Measurements from ENCODE around the gene DCAKD. TPM values are rescaled to one million over a fixed set of nuclear protein-coding genes. Genes with fewer than 3 reads are reported as not detected.

DCAKD gene
- total RNA-seq, 1 donor, result 52.2 TPM

DNA sequence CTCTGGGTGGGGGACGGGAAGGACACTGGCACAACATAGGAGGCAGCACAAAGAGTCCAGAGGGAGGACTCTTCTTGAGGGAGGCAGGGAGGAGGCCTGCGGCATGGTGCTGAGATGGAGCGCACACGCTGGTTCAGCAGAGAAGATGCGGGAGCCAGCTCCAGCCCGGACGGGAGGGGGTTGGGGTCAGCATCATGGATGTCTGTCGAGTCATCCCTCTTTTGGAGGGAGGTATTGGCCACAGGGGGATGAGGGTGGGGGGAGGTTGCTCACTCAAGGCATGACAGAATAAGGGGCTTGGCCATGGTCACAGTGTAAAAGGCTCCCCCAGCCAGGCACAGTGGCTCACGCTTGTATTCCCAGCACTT, 19.3 kb downstream of the DCAKD start:
- DNase-seq (ENCODE audit: low read depth), result no peak
- TF ChIP-seq, protein P1, sequence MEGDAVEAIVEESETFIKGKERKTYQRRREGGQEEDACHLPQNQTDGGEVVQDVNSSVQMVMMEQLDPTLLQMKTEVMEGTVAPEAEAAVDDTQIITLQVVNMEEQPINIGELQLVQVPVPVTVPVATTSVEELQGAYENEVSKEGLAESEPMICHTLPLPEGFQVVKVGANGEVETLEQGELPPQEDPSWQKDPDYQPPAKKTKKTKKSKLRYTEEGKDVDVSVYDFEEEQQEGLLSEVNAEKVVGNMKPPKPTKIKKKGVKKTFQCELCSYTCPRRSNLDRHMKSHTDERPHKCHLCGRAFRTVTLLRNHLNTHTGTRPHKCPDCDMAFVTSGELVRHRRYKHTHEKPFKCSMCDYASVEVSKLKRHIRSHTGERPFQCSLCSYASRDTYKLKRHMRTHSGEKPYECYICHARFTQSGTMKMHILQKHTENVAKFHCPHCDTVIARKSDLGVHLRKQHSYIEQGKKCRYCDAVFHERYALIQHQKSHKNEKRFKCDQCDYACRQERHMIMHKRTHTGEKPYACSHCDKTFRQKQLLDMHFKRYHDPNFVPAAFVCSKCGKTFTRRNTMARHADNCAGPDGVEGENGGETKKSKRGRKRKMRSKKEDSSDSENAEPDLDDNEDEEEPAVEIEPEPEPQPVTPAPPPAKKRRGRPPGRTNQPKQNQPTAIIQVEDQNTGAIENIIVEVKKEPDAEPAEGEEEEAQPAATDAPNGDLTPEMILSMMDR (IDR thresholded peaks at IDR 0.05; ENCODE audit: insufficient read depth, low read depth, low read length), result no peak
- no peak overlapping the region for H3K4me3 ChIP-seq (ENCODE audit: low read depth, low read length)

DNA sequence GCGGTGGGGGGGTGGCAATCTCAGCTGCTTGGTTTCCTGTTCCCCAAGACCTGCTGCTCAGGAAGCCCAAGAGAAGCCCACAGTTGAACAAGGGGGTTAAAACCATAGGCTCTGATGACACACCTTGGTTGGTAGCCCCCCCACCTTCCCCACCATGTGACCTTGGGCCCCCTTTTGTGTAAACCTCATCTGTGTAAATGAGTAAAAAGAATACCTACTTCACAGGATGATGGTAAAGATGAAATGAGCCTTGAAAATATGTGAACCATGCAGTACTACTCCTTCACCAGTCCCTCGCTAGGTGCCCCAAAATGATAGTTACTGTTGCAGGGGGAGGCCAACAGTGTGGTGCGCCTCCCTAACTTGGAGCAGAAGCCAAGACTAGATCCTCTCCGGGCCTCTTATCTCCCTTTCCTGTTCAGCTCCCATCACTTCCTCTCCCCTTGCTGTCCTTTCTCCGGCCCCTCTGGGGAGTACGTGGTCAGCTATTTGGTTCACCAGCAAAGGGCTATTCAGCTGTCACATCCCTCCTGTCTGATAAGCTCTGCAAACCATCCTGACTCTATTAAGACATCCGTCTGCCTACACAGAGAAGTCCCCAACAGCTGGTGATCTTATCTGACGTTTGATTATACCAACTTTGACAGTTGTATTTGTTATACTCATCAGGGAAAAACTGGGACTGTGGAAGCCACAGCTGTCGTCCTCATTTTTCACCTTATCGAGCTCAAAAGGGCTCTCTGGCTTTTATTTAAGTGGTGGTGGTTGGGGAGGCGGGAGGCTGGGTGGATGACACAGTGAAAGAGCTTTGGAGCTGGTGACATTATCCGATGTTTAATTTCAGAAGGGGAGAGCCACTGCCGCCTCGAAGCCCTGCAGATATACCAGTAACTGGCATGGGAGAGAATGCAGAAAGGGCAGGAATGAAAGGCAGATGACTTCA, 19.9 kb downstream of the DCAKD start:
- H3K4me3 ChIP-seq (ENCODE audit: low read depth, low read length), result no peak overlapping the region
- no peak for DNase-seq (ENCODE audit: low read depth)
- TF ChIP-seq, protein P1 (IDR thresholded peaks at IDR 0.05; ENCODE audit: insufficient read depth, low read depth, low read length), result no peak

DNA sequence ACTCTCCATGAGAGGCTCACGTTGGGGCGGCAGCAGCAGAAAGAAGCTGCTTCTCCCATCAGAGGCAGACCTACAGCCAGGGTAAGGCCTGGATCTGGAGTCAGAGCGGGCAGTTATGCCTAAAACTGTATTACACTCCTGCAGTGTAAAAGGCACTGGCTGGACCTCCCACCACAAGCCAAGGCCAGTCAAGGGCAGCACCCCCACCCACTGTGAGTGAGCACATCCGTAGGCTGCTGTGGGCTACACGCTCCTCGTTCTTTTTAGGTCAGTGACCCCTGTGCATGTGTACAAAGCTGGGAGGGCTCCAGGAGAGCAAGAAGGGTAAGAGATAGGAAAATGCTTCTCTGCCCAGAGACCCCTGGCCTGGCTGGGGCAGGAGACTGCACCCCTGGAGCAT, 20.7 kb downstream of the DCAKD start:
- TF ChIP-seq, protein P1 (IDR thresholded peaks at IDR 0.05; ENCODE audit: insufficient read depth, low read depth, low read length), result no peak

DNA sequence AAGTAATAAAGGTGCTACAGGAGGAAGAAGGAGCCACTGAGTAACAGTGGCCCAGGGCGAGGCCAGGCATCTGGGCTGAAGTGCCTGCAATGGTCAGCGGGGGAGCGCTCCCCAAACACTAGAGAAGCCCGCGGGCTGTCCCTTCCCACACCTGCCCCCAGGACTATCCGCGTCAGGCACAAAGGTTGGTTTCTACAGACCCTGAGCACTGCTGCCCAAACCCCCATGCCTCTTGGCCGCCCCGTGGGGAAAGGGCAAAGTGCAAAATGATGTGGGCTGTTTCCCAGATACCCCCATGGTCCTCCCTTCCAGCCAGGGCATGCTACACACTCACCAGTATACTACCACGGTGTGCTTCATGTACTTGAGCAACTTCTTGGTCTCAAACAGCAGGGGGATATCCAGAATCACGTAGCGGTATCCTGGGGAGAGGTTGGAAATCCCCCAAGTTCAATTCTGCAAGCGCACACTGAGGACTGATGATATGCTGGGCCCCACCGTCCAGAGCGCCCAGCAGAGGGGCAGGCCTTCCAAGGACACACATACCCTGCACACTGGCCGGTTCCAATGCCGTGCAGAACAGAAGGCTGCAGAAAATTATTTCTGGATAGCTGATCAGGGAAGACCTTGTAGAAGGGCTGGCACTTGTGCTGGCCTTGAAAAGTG, 21.5 kb downstream of the DCAKD start:
- no peak overlapping the region for H3K4me3 ChIP-seq (ENCODE audit: low read depth, low read length)
- TF ChIP-seq, protein P1 (IDR thresholded peaks at IDR 0.05; ENCODE audit: insufficient read depth, low read depth, low read length), result no peak
- DNase-seq (ENCODE audit: low read depth), result no peak

More for the DNA sequence above, 20.7 kb downstream of the DCAKD start:
- no peak for DNase-seq (ENCODE audit: low read depth)
- H3K4me3 ChIP-seq (ENCODE audit: low read depth, low read length), result no peak overlapping the region

DNA sequence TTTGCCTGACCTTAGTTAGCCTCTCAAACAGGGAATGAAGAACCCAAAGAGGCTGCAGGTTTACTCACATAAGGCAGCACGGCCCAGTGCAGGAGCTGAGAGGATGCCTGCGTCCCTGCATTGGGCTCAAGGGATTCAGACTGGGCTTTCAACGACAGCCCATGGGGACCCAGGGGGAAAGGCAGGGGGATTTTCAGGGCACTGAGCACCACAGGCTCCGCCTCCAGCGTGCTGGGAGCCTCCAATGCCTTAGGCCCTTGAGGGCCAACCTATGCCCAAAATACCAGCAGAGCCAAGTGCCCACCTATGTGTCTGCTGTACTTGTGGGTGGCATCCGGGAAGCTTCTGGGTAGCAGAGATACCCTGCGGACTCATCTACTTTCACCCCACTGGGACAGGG, 22.3 kb downstream of the DCAKD start:
- no peak for DNase-seq (ENCODE audit: low read depth)
- H3K4me3 ChIP-seq (ENCODE audit: low read depth, low read length), result no peak overlapping the region
- TF ChIP-seq, protein P1 (IDR thresholded peaks at IDR 0.05; ENCODE audit: insufficient read depth, low read depth, low read length), result no peak

DNA sequence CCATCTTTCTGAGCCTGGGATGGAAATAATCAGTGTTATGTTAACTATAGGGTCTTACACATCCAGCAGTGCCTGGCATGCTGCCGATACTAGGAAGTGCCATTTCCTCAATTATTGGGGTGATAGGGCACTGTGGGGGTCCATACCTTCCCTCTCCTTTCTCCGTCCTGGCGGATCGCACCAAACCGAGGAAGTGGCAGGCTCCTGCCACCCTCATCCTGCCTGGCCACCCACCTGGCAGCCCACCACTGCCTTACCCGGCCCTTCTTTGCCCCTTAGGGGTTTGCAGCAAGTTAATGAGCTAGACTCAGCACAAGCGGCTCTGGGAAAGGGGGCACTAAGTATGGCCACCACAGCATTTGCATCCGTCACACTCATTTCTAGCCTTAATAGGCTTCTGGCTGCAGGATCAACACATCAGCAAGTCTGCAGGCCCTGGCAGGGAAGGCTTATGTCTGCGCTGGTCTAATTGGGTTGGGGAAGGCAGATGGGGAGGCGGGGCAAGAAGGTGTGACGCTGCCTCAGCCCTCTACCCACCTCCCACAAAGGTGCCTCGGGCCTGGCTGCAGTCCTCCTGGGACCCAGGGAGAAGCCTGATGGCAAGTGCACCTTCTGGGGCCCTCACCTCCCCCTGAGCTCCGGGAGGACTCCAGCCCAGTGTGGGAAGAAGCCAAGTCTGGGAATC, 28.6 kb downstream of the DCAKD start:
- TF ChIP-seq, protein P1 (IDR thresholded peaks at IDR 0.05; ENCODE audit: insufficient read depth, low read depth, low read length), result no peak
- DNase-seq (ENCODE audit: low read depth), result no peak
- H3K4me3 ChIP-seq (ENCODE audit: low read depth, low read length), result no peak overlapping the region
